ENCODE data around the gene TMEM229B.

GRCh38 chr14:67495827-67496226 is 7.3 kb upstream of the TMEM229B start:
- TF ChIP-seq CTCF (IDR thresholded peaks at IDR 0.05) = no peak
- no peak for TF ChIP-seq POLR2A (IDR thresholded peaks at IDR 0.05)

All from esophagus squamous epithelium (tissue), 4 donors.